SH-SY5Y (cell line): Measurements from ENCODE around the gene CRACR2A.

Experiments used
- GATA2 ChIP-seq: IDR thresholded peaks from 2 replicates; pipeline ENCODE4 v1.6.1; 2011; ENCODE audit warnings: mild to moderate bottlenecking, low read depth, low read length
- GATA3 ChIP-seq: IDR thresholded peaks from 2 replicates; pipeline ENCODE4 v1.6.1; 2011; ENCODE audit warnings: low read depth, mild to moderate bottlenecking, low read length, moderate library complexity

GRCh38 chr12:3592856-3593625 lies 159.9 kb downstream of the CRACR2A start:
- TF ChIP-seq GATA2 (no peak), GATA3 (no peak)
